Lower lobe of right lung (tissue), 2 donors: ENCODE results near the gene ATP6V0A4. TPM values are rescaled to one million over a fixed set of nuclear protein-coding genes. Genes with fewer than 3 reads are reported as not detected.

Source experiments
- ATAC-seq, 2 donors: fragments of 200-7000 bp; cut with Tn5 transposase; one replicate each; pipeline ENCODE4 v1.9.1; 2020 to 2022; ENCODE audit warnings: mild to moderate bottlenecking in 2 of 2, moderate library complexity in 2 of 2
- DNase-seq: peaks from one replicate; pipeline ENCODE4 v3.0.0-alpha.2; 2020
- H3K27ac ChIP-seq: fragments of 200-600 bp; one replicate; pipeline ENCODE4 v1.8.0; 2022
- H3K27me3 ChIP-seq: fragments of 200-600 bp; one replicate; pipeline ENCODE4 v1.8.0; 2022; ENCODE audit warnings: low read depth
- H3K36me3 ChIP-seq: fragments of 200-600 bp; one replicate; pipeline ENCODE4 v1.8.0; 2022; ENCODE audit warnings: mild to moderate bottlenecking
- H3K4me1 ChIP-seq: fragments of 200-600 bp; one replicate; pipeline ENCODE4 v1.8.0; 2022
- H3K4me3 ChIP-seq: fragments of 200-600 bp; one replicate; pipeline ENCODE4 v1.8.0; 2022; ENCODE audit warnings: mild to moderate bottlenecking
- H3K9me3 ChIP-seq: fragments of 200-600 bp; one replicate; pipeline ENCODE4 v1.8.0; 2022
- intact Hi-C: fragments of 100-400 bp; cut with DNase I; formaldehyde crosslinking; loops from one replicate; pipeline ENCODE4 v1.11.0; 2022
- total RNA-seq: library from RNA; stranded (reverse); fragmentation: NEBNext Ultra II Directional; extraction: Animal tissue kit (Norgen Biotek cat#: 25700); gene quantifications from one replicate; pipeline ENCODE4 v1.2.1, GENCODE V29; 2021
- TF ChIP-seq, protein P1 (sequence below): fragments of 200-600 bp; IDR thresholded peaks from one replicate; pipeline ENCODE4 v1.8.0; 2022; ENCODE audit warnings: antibody characterized with exemption, mild to moderate bottlenecking
- donor health status: DM: no; HTN: yes; CAD: no; lungs with severe emphysema.

The ATP6V0A4 gene
- total RNA-seq, 1 donor from 2014 or later: 1.7 TPM

DNA sequence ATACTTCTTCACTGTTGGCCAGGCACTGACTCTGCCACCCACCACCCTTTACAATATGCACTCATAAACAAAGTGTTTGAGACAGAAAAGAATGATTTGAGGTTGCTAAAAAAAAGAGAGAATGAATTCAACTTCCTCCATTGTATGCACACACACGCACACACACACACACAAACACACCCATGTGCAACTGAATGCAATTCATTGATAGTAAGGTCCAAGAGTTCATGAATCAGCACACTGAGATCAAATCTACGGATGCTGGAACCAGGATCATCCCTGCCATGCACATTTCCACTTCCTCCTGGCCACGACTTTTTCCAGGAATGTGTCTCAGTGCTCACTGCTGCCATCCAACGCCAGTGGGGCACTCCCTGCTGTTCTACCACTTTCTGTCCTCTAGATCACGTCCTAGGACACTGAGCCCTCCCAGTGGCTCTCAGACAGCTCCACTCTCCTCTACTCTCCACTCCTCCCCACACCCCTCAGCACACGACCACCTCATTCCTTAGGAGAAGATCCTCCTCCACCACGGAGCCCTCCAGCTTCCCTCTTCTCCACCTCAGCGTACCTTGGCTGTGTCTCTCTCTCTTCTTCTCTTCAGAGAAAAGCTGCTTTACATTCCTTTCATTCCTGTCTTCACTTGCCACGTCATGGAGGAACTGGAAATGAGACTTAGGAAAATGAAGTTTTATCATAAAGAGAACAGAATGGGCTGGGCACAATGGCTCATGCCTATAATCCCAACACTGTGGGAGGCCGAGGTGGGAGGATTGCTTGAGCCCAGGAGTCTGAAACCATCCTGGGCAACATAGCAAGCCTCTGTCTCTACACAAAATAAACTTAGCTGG, 12.2 kb downstream of the ATP6V0A4 start:
- no peaks in the 10 kb centered on the region for H3K4me1 ChIP-seq
- DNase-seq (no peak), ATAC-seq (peak; percentile 46 to 51)
- intact Hi-C loops: no loop called here
- H3K4me3 ChIP-seq: no peak overlapping the region
- TF ChIP-seq, protein P1, sequence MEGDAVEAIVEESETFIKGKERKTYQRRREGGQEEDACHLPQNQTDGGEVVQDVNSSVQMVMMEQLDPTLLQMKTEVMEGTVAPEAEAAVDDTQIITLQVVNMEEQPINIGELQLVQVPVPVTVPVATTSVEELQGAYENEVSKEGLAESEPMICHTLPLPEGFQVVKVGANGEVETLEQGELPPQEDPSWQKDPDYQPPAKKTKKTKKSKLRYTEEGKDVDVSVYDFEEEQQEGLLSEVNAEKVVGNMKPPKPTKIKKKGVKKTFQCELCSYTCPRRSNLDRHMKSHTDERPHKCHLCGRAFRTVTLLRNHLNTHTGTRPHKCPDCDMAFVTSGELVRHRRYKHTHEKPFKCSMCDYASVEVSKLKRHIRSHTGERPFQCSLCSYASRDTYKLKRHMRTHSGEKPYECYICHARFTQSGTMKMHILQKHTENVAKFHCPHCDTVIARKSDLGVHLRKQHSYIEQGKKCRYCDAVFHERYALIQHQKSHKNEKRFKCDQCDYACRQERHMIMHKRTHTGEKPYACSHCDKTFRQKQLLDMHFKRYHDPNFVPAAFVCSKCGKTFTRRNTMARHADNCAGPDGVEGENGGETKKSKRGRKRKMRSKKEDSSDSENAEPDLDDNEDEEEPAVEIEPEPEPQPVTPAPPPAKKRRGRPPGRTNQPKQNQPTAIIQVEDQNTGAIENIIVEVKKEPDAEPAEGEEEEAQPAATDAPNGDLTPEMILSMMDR: no peak
- H3K27ac ChIP-seq: no peak overlapping the region
- H3K9me3 ChIP-seq: no peaks in the 10 kb centered on the region
- H3K36me3 ChIP-seq: no peaks in the 10 kb centered on the region
- H3K27me3 ChIP-seq: no peaks in the 10 kb centered on the region

DNA sequence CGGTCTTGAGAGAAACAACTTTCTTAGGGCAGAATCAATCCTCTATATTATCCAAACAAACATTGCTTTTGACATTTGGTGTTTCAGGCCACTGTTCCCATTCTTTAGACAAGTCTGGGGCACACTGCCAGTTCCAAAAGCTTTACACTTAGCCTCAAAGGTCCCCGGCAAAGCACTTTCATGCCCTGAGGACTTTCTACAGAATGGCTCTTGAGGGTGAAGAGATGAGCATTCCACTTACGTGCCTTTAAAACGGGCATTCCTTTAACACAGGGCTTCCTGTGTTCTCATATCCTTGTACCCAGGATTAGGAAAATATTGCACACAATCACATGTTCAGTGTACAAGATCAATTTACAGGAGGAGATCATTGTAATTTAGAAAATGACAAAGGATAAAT, 13.3 kb downstream of the ATP6V0A4 start:
- DNase-seq: no peak
- no peaks in the 10 kb centered on the region for H3K4me1 ChIP-seq
- H3K9me3 ChIP-seq: no peaks in the 10 kb centered on the region
- intact Hi-C loops: no loop called here
- H3K4me3 ChIP-seq: no peak overlapping the region
- no peak overlapping the region for H3K27ac ChIP-seq
- H3K27me3 ChIP-seq: no peaks in the 10 kb centered on the region
- H3K36me3 ChIP-seq: no peaks in the 10 kb centered on the region
- ATAC-seq: peak; percentile 89 to 94
- TF ChIP-seq, protein P1: no peak

DNA sequence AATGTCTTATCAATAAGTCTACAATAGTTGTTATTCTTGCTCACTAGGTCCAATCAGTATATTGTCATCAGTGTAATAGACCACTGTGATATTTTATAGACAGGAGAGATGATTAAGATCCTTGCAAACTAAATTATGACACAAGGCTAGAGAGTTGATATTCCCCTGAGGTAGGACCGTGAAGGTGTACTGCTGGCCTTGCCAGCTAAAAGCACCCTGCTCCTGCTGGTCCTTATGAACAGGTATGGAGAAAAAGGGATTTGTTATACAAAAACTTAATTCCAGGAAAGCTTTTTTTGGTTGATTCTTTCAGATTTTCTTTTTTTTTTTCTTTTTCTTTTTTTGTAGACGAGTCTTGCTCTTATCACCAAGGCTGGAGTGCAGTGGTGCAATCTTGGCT, 17.0 kb downstream of the ATP6V0A4 start:
- TF ChIP-seq, protein P1: no peak
- no peaks in the 10 kb centered on the region for H3K4me1 ChIP-seq
- no peaks in the 10 kb centered on the region for H3K36me3 ChIP-seq
- H3K27me3 ChIP-seq: no peaks in the 10 kb centered on the region
- DNase-seq: no peak
- ATAC-seq: no peak
- intact Hi-C loops: no loop called here
- H3K4me3 ChIP-seq: no peak overlapping the region
- no peaks in the 10 kb centered on the region for H3K9me3 ChIP-seq
- H3K27ac ChIP-seq: no peak overlapping the region

DNA sequence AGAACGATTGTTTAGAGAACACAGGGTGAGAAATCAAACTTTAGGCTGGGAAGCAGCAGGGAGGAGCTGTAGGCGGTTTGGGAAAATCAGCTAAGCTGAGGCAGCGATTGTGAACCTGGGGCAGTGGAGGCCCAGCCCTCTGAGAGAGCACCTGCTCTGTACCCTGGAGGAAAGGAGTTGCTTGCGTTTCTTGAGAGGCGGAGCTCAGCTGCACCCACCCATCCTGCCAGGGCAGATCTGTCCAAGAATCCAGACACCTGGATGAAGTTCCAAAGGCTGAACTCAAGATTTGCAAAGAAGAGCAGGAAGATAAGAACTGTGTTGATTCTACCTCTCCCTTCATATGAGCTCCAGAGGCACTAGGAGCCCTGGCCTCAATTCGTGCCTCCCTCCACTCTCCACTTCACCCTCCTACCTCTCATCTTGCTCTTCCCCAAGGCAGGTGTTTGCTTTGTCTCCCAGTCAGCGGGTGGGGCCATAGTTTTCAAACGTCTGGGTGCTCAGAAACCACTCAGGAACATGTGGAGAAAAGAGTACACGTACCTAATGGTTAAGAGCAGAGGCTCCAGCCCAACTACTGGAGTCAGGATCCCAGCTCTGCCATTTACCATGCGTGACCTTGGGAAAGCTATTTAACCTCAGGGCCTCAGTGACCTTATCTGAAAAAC, 21.7 kb downstream of the ATP6V0A4 start:
- no peak for DNase-seq
- peak; percentile 74 to 82 for ATAC-seq

DNA sequence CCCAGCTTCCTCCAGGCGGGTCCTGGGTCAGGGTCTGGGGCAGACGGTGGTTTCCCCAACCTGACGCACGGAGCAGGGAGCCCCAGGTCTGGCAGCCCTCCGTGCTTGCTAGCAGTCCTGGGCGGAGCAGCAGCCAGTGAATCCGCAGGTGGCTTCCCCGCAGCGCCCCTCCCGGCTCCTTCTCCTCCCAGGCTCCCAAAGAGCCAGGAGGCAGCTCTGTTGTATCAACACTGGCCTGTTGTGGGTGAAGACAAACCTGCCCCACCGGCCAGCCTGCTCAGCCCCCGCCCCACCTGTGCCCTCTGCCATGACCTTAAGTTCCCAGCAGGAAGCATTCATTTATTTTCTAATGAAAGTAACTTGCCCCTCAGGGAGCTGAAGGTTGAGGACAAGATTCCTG, 24.2 kb downstream of the ATP6V0A4 start:
- Histone ChIP-seq H3K4me1 (no peaks in the 10 kb centered on the region), H3K27me3 (no peaks in the 10 kb centered on the region), H3K27ac (no peak overlapping the region), H3K9me3 (no peaks in the 10 kb centered on the region), H3K36me3 (no peaks in the 10 kb centered on the region), H3K4me3 (no peak overlapping the region)
- intact Hi-C loops: no loop called here
- ATAC-seq (no peak), DNase-seq (no peak)
- TF ChIP-seq, protein P1: no peak

More for the DNA sequence above, 21.7 kb downstream of the ATP6V0A4 start:
- Histone ChIP-seq H3K36me3 (no peaks in the 10 kb centered on the region), H3K9me3 (no peaks in the 10 kb centered on the region), H3K27me3 (no peaks in the 10 kb centered on the region), H3K27ac (no peak overlapping the region), H3K4me3 (no peak overlapping the region), H3K4me1 (no peaks in the 10 kb centered on the region)
- intact Hi-C loops: no loop called here
- TF ChIP-seq, protein P1: no peak
